ENCODE data around the gene CYP2W1.
"Not testable (repeated sequence)": the region's sequence is repeated elsewhere in the genome, so short reads cannot be mapped to it uniquely, and the experiment has no call there.

The CYP2W1 gene

GRCh38 chr7:952548-953441 lies 30.2 kb upstream of the CYP2W1 start:
- no peak for DNase-seq

GRCh38 chr7:953547-954327 lies 29.2 kb upstream of the CYP2W1 start:
- DNase-seq, result no peak

- peak; percentile 37 for DNase-seq
Observed at GRCh38 chr7:954330-955238, 28.4 kb upstream of the CYP2W1 start, which contains the start of gene ADAP1. TSS of gene ADAP1 (minus strand) at chr7:954680. CDS start at chr7:954477, 203 bp downstream.

- DNase-seq, result no peak
Observed at GRCh38 chr7:956031-956430, 26.9 kb upstream of the CYP2W1 start.

GRCh38 chr7:957418-958220 lies 25.4 kb upstream of the CYP2W1 start:
- no peak for DNase-seq

- no peak for DNase-seq
Observed at GRCh38 chr7:958221-959200, 24.5 kb upstream of the CYP2W1 start.

GRCh38 chr7:959271-959670 lies 23.7 kb upstream of the CYP2W1 start:
- no peak for DNase-seq

GRCh38 chr7:959740-960139 lies 23.2 kb upstream of the CYP2W1 start:
- DNase-seq, result not testable (repeated sequence)

- DNase-seq, result no peak
Observed at GRCh38 chr7:960269-960871, 22.6 kb upstream of the CYP2W1 start.

GRCh38 chr7:960972-961371 lies 22.0 kb upstream of the CYP2W1 start:
- DNase-seq, result not testable (repeated sequence)

GRCh38 chr7:961546-962400 lies 21.2 kb upstream of the CYP2W1 start:
- DNase-seq, result no peak

- no peak for DNase-seq
Observed at GRCh38 chr7:962401-963081, 20.4 kb upstream of the CYP2W1 start.

GRCh38 chr7:963236-964078 lies 19.5 kb upstream of the CYP2W1 start:
- DNase-seq, result no peak

- no peak for DNase-seq
Observed at GRCh38 chr7:964401-965231, 18.4 kb upstream of the CYP2W1 start.

GRCh38 chr7:966291-967069 lies 16.5 kb upstream of the CYP2W1 start:
- no peak for DNase-seq
